Activated CD4-positive, alpha-beta T cell treated with anti-CD3 and anti-CD28 coated beads, Interleukin-2, amount 10 ng/mL, durations not matched to agents 7 days and 5 days (primary cell): ENCODE data around the gene CA5A. TPM values are rescaled to one million over a fixed set of nuclear protein-coding genes. Genes with fewer than 3 reads are reported as not detected.

ENCODE experiments used
- CTCF ChIA-PET: fragments of 350-600 bp; sonication (Branson Sonifier 250); formaldehyde crosslinking; loops from one replicate; lab custom pipeline; 2021; ENCODE audit warnings: antibody characterized with exemption; lab: Charles Lee
- POLR2A ChIA-PET: fragments of 350-600 bp; sonication (Branson Sonifier 250); formaldehyde crosslinking; loops from one replicate; lab custom pipeline; 2021; ENCODE audit warnings: antibody characterized with exemption; lab: Charles Lee
- DNase-seq: peaks from one replicate; pipeline ENCODE4 v3.0.0-alpha.2; 2020
- H3K27ac Mint-ChIP-seq: one replicate; pipeline ENCODE4 v1.8.0; 2021; ENCODE audit warnings: mild to moderate bottlenecking, moderate library complexity, mixed read lengths
- H3K27me3 Mint-ChIP-seq: one replicate; pipeline ENCODE4 v1.8.0; 2021; ENCODE audit warnings: mixed read lengths
- H3K36me3 Mint-ChIP-seq: one replicate; pipeline ENCODE4 v1.8.0; 2021; ENCODE audit warnings: low read depth, mixed read lengths
- H3K4me1 Mint-ChIP-seq: one replicate; pipeline ENCODE4 v1.8.0; 2021; ENCODE audit warnings: mixed read lengths
- H3K4me3 Mint-ChIP-seq: one replicate; pipeline ENCODE4 v1.8.0; 2021; ENCODE audit warnings: mild to moderate bottlenecking, moderate library complexity, mixed read lengths
- H3K9me3 Mint-ChIP-seq: one replicate; pipeline ENCODE4 v1.8.0; 2021; ENCODE audit warnings: mixed read lengths
- total RNA-seq, 2 experiments: library from RNA; stranded (reverse); gene quantifications; one replicate each; pipeline ENCODE4 v1.2.3, GENCODE V29; 2021

Gene CA5A
- total RNA-seq, 2 experiments from 2014 or later: not detected

DNA sequence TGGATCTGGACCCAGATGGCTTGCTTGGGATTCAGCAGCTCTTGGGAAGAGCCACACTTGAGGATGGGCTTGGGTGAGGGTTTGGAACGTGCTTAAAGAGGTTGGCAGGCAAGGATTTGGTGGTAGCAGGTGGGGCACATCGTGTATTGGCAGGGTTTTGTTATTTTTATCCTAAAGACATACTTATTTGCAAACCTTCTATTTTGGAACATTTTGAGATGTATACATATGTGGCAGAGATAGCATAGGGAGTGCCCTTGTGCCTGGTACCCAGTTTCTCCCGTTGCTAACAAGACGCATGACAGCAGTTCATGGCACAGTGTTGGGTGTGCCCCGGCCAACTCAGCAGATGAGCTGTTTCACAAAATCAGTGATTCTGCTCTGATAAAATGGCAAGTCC is 24.0 kb upstream of the CA5A start:
- H3K9me3 Mint-ChIP-seq: no peaks in the 10 kb centered on the region
- no peak for DNase-seq
- H3K36me3 Mint-ChIP-seq: peaks cover 23% of the 10 kb centered on the region
- peaks cover 80% of the 10 kb centered on the region for H3K4me1 Mint-ChIP-seq
- H3K27ac Mint-ChIP-seq: peak overlapping the region; percentile 7
- H3K4me3 Mint-ChIP-seq: no peak overlapping the region
- POLR2A ChIA-PET: interaction anchor here (0.7 kb wide), 1 partner anchor 9 kb away, joined by 3 read pairs; the partner anchor contains the start of gene BANP
- no peaks in the 10 kb centered on the region for H3K27me3 Mint-ChIP-seq
- CTCF ChIA-PET: interaction anchor here (1.3 to 1.9 kb wide), 2 partner anchors 12 kb away, joined by 3 to 6 read pairs; no protein-coding TSS in a partner anchor

DNA sequence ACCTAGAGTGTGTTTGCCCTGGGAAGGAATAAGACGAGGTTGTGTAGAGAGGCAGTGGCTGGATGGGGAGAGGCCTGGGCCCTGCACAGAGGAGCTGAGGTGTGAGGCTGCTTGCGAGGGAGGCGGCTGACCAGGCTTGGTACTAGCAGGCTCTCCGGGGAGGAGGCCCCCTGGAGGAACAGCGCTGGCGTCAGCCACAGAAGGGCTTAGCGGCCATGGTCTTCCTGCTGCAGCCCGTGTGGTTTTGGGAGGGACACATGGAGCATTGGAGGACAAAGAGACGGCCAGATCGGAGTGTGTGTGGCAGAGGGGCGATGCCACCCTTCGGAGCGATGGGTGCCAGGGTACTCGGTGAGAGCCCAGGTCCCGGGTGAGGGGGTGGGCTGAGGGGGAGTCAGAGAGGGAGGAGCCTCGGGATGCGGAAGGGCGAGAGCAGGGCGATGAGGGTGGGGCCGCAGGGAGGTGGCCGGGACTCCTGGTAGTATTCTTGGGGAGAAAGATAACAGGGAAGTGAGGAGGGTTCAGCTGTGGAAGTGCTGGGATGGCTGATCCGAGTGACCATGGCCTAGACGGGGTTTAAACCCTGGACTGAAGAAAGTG is 23.2 kb upstream of the CA5A start:
- Mint-ChIP-seq H3K9me3 (no peaks in the 10 kb centered on the region), H3K36me3 (peaks cover 28% of the 10 kb centered on the region), H3K27me3 (no peaks in the 10 kb centered on the region), H3K27ac (peak overlapping the region; percentile 10), H3K4me1 (peaks cover 81% of the 10 kb centered on the region), H3K4me3 (no peak overlapping the region)
- ChIA-PET CTCF (interaction anchor here (0.6 to 1.9 kb wide), 3 partner anchors 13 to 464 kb away, joined by 3 to 6 read pairs (median 3); no protein-coding TSS in a partner anchor), POLR2A (no interaction called here)
- DNase-seq: no peak

GRCh38 chr16:87958632-87959031 is 22.3 kb upstream of the CA5A start:
- POLR2A ChIA-PET: no interaction called here
- Mint-ChIP-seq H3K27ac (no peak overlapping the region), H3K9me3 (no peaks in the 10 kb centered on the region), H3K27me3 (no peaks in the 10 kb centered on the region), H3K4me3 (no peak overlapping the region), H3K36me3 (peaks cover 34% of the 10 kb centered on the region), H3K4me1 (peaks cover 81% of the 10 kb centered on the region)
- CTCF ChIA-PET: no interaction called here
- DNase-seq: no peak

DNA sequence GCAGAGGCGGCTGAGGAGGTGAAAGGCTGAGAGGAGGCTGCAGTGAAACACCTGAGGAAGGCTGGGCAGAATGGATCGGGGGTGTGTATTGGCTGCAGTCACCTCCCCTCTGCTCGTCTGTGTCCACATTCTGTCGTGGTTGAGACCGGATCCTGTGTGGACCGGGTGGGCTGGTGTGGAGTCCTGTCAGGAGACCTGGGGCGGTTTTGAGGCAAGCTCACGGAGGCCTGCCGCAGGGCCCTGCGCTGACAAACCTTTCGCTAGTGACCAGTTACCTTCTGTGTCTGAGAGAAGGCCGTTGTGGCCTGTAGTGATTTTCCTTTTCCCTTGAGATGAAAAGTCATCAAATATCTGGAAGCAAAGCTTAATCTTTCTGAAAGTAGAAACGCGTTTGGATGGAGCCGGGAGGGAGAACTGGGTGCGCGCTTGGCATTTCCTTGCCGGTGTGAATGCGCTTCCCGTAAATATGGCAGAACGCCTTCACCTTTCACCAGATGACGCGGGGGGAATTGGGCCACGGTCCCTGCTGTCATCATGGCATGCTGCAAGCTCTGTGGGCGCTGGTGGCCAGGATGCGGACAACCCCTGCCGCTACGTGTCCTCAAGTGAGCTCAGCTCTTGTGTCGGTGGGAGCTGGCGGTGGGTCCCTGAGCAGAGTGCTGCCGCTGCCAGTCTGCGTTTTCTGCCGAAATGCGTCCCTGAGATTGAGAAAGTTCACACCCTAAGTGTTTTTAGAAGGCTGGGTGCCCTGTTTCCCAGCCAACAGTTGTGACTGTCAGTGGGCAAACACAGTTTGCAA is 21.2 kb upstream of the CA5A start:
- Mint-ChIP-seq H3K4me3 (peak overlapping the region; percentile 78), H3K4me1 (peaks cover 78% of the 10 kb centered on the region), H3K9me3 (no peaks in the 10 kb centered on the region), H3K36me3 (peaks cover 39% of the 10 kb centered on the region), H3K27me3 (no peaks in the 10 kb centered on the region), H3K27ac (peak overlapping the region; percentile 99)
- CTCF ChIA-PET: interaction anchor here (0.6 to 1.9 kb wide), 5 partner anchors 9 to 223 kb away, joined by 3 to 11 read pairs (median 4); no protein-coding TSS in a partner anchor
- no peak for DNase-seq
- POLR2A ChIA-PET: no interaction called here

DNA sequence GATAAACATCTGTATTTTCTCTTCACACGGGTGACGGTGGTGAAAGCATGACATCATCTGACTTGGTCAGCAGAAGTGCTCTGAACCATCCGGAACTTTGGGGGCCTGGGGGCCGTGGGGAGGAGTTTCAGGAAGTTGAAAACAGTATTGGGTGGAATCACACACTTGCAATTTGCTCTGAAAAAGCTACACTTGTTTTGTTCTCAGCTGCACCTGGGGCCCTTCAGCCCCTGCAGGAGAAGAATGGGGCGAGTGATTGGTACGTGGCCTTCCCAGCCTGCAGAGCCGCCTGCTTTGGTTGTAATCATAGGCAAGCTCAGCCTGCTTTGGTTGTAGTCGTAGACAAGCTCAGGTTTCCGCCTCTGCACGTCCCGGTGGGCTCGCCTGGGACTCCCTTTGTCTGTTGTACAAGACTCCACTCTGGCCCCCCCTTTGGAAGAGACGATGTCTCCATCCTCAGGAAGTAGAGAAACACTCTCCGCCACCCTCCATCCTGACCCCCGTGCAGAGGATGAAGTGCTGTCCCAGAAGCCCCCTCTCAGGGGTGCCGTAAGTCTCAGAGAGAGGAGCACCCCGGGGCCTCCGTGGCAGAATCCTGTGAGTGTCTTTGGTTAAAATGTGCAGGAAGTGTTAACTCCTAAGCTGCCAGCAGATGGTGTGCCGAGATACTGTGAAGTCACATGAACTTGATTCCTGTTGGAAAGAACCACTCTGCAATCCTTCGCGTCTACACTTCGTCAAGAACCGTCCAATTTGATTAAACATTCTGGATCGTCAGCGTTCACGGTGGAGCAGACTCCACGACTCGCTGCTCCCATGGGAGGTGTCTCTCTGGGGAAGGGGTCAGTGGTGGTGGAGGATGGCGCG is 20.3 kb upstream of the CA5A start:
- Mint-ChIP-seq H3K36me3 (peaks cover 44% of the 10 kb centered on the region), H3K27me3 (no peaks in the 10 kb centered on the region), H3K27ac (peak overlapping the region; percentile 99), H3K9me3 (no peaks in the 10 kb centered on the region), H3K4me3 (peak overlapping the region; percentile 78), H3K4me1 (peaks cover 81% of the 10 kb centered on the region)
- ChIA-PET CTCF (interaction anchor here (0.6 to 2.0 kb wide), 11 partner anchors 10 to 481 kb away, joined by 3 to 11 read pairs (median 4); no protein-coding TSS in a partner anchor), POLR2A (interaction anchor here (1.0 kb wide), 1 partner anchor 17 kb away, joined by 4 read pairs; no protein-coding TSS in a partner anchor)
- DNase-seq: peak; percentile 82

GRCh38 chr16:87956098-87956364 is 19.7 kb upstream of the CA5A start:
- H3K9me3 Mint-ChIP-seq: no peaks in the 10 kb centered on the region
- peak overlapping the region; percentile 99 for H3K27ac Mint-ChIP-seq
- no peaks in the 10 kb centered on the region for H3K27me3 Mint-ChIP-seq
- H3K36me3 Mint-ChIP-seq: peaks cover 42% of the 10 kb centered on the region
- H3K4me3 Mint-ChIP-seq: peak overlapping the region; percentile 78
- ChIA-PET POLR2A (interaction anchor here (1.0 kb wide), 1 partner anchor 17 kb away, joined by 4 read pairs; no protein-coding TSS in a partner anchor), CTCF (interaction anchor here (0.6 to 2.0 kb wide), 6 partner anchors 15 to 177 kb away, joined by 3 to 11 read pairs (median 4); no protein-coding TSS in a partner anchor)
- H3K4me1 Mint-ChIP-seq: peaks cover 79% of the 10 kb centered on the region
- DNase-seq: no peak

- Mint-ChIP-seq H3K27ac (peak overlapping the region; percentile 99), H3K27me3 (no peaks in the 10 kb centered on the region), H3K9me3 (no peaks in the 10 kb centered on the region), H3K4me1 (peaks cover 81% of the 10 kb centered on the region), H3K4me3 (peak overlapping the region; percentile 78), H3K36me3 (peaks cover 42% of the 10 kb centered on the region)
- POLR2A ChIA-PET: interaction anchor here (1.0 kb wide), 1 partner anchor 18 kb away, joined by 4 read pairs; no protein-coding TSS in a partner anchor
- DNase-seq: no peak
- CTCF ChIA-PET: interaction anchor here (0.9 to 2.0 kb wide), 4 partner anchors 18 to 176 kb away, joined by 3 to 11 read pairs (median 6); no protein-coding TSS in a partner anchor
Observed at GRCh38 chr16:87955302-87956097, 19.2 kb upstream of the CA5A start.

- Mint-ChIP-seq H3K36me3 (peaks cover 42% of the 10 kb centered on the region), H3K4me3 (no peak overlapping the region), H3K27ac (peak overlapping the region; percentile 60), H3K27me3 (no peaks in the 10 kb centered on the region), H3K4me1 (peaks cover 81% of the 10 kb centered on the region), H3K9me3 (no peaks in the 10 kb centered on the region)
- no peak for DNase-seq
- ChIA-PET POLR2A (interaction anchor here (0.5 kb wide), 1 partner anchor 186 kb away, joined by 3 read pairs; no protein-coding TSS in a partner anchor), CTCF (interaction anchor here (1.1 to 2.0 kb wide), 3 partner anchors 8 to 176 kb away, joined by 6 to 8 read pairs (median 6); no protein-coding TSS in a partner anchor)
Observed at GRCh38 chr16:87954826-87955225, 18.5 kb upstream of the CA5A start.

DNA sequence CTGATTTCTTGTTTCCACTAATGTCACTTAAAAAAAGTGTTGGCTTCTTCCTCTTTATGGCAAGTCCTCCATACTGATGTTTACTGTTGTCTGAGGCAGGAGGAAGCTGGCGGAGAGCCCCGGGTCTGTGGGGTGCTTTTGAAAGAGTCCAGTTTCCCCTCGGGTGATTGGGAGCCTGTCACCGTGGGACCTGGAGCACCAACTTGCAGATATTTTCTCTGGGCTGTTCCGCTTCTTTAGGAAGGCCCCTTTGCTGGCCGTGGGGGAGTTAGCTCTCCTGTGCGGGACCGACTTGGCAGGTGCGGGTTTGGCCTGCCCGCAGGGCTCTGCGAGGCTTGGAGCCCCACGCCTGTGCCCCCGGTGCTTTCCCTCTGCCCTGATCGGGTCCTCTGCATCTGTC is 18.0 kb upstream of the CA5A start:
- no peak for DNase-seq
- H3K4me3 Mint-ChIP-seq: no peak overlapping the region
- H3K36me3 Mint-ChIP-seq: peaks cover 40% of the 10 kb centered on the region
- peaks cover 79% of the 10 kb centered on the region for H3K4me1 Mint-ChIP-seq
- POLR2A ChIA-PET: interaction anchor here (0.5 kb wide), 1 partner anchor 186 kb away, joined by 3 read pairs; no protein-coding TSS in a partner anchor
- CTCF ChIA-PET: interaction anchor here (1.1 to 1.3 kb wide), 3 partner anchors 9 to 175 kb away, joined by 3 to 6 read pairs (median 6); no protein-coding TSS in a partner anchor
- no peaks in the 10 kb centered on the region for H3K27me3 Mint-ChIP-seq
- H3K9me3 Mint-ChIP-seq: no peaks in the 10 kb centered on the region
- H3K27ac Mint-ChIP-seq: peak overlapping the region; percentile 60

DNA sequence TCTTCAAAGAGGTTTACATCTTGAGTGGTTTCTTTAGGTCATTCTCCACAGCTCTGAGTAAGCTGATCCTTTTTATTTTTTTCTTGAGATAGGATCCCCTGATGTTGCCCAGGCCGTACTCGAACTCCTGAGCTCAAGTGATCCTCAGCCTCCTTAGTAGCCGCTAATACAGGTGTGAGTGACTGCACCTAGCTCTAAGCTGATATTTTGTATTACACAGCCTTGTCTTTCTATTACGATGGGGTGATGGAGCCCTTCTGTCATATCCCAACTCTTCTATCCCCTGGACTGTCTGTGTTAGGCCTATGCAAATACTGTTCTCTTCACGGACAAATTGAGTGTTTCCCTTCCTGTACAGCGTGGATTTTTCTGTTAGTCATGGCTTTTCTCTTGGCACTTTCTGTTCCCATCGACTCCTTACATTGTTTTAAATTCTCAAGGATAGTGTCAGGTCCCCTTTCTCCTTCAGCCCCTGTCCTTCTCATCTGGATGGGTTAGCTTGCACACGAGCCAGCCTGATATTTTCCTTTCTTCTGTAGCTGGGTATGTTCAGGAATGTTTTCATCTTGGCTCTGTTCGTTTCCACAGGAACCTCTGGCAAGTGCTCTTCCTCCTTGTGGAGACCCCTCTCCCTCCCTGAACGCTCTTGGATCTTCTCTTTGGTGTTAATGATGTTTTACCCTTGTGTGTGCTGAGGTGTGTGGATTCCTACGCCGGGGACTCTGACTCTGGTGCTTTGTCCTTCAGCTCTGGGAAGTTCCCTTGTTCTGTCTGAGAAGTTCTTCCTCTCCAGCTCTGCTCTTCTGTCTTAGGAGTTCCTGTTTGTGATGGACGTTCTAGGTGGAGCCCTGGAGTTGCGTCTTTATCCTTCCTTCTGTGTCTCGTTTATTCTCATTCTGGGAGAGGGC is 17.2 kb upstream of the CA5A start:
- H3K36me3 Mint-ChIP-seq: peaks cover 39% of the 10 kb centered on the region
- peak overlapping the region; percentile 20 for H3K4me3 Mint-ChIP-seq
- H3K4me1 Mint-ChIP-seq: peaks cover 79% of the 10 kb centered on the region
- ChIA-PET CTCF (interaction anchor here (1.0 to 1.6 kb wide), 5 partner anchors 10 to 175 kb away, joined by 3 to 6 read pairs (median 5); no protein-coding TSS in a partner anchor), POLR2A (interaction anchor here (1.2 kb wide), 1 partner anchor 57 kb away, joined by 4 read pairs; no protein-coding TSS in a partner anchor)
- no peaks in the 10 kb centered on the region for H3K27me3 Mint-ChIP-seq
- no peak for DNase-seq
- H3K27ac Mint-ChIP-seq: peak overlapping the region; percentile 60
- no peaks in the 10 kb centered on the region for H3K9me3 Mint-ChIP-seq
